Ishikawa (cell line): Measurements from ENCODE around the gene RNF213.

ENCODE experiments used
- EP300 ChIP-seq: IDR thresholded peaks from 2 replicates; pipeline ENCODE4 v1.6.1; 2012; ENCODE audit warnings: borderline replicate concordance
- FOXM1 ChIP-seq: IDR thresholded peaks from 2 replicates; pipeline ENCODE4 v1.6.1; 2012; ENCODE audit warnings: low read depth, borderline replicate concordance
- MAX ChIP-seq: IDR thresholded peaks from 2 replicates; pipeline ENCODE4 v1.6.1; 2012
- TAF1 ChIP-seq: IDR thresholded peaks from 2 replicates; pipeline ENCODE4 v1.6.1; 2012; ENCODE audit warnings: low read depth, mild to moderate bottlenecking
- TEAD4 ChIP-seq: IDR thresholded peaks from 2 replicates; pipeline ENCODE4 v1.6.1; 2012
- YY1 ChIP-seq: IDR thresholded peaks from 2 replicates; pipeline ENCODE4 v1.6.1; 2012; ENCODE audit warnings: low read depth
- TF ChIP-seq, protein P1 (sequence below): IDR thresholded peaks from 2 replicates; pipeline ENCODE4 v1.6.1; 2012; ENCODE audit warnings: low read depth, mild to moderate bottlenecking

DNA sequence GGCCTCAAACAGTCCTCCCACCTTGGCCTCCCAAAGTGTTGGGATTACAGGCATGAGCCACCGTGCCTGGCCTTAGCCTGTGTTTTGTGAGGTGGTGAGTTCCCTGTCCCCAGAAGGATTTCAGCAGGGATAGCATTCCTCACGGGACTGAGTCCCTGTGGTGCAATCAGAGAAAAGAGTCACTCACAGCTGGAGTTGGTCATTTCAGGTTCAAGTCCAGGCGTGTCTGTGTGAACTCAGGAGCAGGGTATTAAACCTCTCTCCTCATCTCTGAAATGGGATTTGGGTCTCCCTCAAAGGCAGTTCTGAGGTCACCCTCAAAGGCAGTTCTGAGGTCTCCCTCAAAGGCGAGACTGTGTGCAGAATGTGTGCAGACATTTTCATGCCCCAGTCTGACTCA is 187.1 kb downstream of the RNF213 start:
- TF ChIP-seq, protein P1, sequence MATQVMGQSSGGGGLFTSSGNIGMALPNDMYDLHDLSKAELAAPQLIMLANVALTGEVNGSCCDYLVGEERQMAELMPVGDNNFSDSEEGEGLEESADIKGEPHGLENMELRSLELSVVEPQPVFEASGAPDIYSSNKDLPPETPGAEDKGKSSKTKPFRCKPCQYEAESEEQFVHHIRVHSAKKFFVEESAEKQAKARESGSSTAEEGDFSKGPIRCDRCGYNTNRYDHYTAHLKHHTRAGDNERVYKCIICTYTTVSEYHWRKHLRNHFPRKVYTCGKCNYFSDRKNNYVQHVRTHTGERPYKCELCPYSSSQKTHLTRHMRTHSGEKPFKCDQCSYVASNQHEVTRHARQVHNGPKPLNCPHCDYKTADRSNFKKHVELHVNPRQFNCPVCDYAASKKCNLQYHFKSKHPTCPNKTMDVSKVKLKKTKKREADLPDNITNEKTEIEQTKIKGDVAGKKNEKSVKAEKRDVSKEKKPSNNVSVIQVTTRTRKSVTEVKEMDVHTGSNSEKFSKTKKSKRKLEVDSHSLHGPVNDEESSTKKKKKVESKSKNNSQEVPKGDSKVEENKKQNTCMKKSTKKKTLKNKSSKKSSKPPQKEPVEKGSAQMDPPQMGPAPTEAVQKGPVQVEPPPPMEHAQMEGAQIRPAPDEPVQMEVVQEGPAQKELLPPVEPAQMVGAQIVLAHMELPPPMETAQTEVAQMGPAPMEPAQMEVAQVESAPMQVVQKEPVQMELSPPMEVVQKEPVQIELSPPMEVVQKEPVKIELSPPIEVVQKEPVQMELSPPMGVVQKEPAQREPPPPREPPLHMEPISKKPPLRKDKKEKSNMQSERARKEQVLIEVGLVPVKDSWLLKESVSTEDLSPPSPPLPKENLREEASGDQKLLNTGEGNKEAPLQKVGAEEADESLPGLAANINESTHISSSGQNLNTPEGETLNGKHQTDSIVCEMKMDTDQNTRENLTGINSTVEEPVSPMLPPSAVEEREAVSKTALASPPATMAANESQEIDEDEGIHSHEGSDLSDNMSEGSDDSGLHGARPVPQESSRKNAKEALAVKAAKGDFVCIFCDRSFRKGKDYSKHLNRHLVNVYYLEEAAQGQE: no peak
- TF ChIP-seq TEAD4: no peak
- TF ChIP-seq EP300: no peak
- TF ChIP-seq FOXM1: no peak
- no peak for TF ChIP-seq TAF1
- TF ChIP-seq YY1: no peak
- TF ChIP-seq MAX: no peak
